ENCODE data around the gene SLC10A3. TPM values are rescaled to one million over a fixed set of nuclear protein-coding genes. Genes with fewer than 3 reads are reported as not detected.

The SLC10A3 gene
- total and polyA plus RNA-seq, 2 donors (not counting 1 experiment from before 2014, with no cell fraction given) = 15.2 to 16.0 TPM

DNA sequence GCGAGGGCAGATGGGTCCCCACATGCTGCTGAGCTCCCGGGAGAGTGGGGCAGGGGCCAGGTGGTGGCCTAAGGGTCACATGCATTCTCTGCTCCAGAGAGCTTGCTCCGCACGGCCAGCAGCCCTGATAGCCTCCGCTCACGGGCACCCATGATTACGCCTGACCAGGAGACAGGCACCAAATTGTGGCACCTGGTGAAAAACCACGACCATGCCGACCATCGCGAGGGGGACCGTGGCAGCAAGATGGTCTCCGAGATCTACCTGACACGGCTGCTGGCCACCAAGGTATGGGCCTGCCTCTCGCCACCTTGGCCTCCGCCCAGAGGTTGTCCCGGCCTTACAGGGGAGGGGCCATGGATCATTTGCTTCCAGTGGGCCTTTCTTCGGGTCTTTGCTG, 20.5 kb downstream of the SLC10A3 start:
- no peak overlapping the region for H3K4me3 ChIP-seq (replicated peaks in 1 of 4; ENCODE audit: control extremely low read depth in 1 of 4, insufficient read depth in 1 of 4, low read depth in 3 of 4, low read length in 4 of 4)
- H4K20me1 ChIP-seq (ENCODE audit: control insufficient read depth, extremely low read depth, insufficient read depth, low read length) = no peaks in the 10 kb centered on the region
- H3K4me2 ChIP-seq (ENCODE audit: extremely low read depth, insufficient read depth, low read length) = no peak overlapping the region
- H3K36me3 ChIP-seq (ENCODE audit: control insufficient read depth, insufficient read depth, low read length) = peaks cover 21% of the 10 kb centered on the region
- no peak overlapping the region for H2AFZ ChIP-seq (ENCODE audit: low read length)
- H3K9ac ChIP-seq (ENCODE audit: insufficient read depth, low read length) = no peak overlapping the region
- H3K27ac ChIP-seq (ENCODE audit: insufficient read depth, low read length) = no peak overlapping the region
- DNase-seq (ENCODE audit: low read depth in 2 of 2) = no peak
- H3K27me3 ChIP-seq (ENCODE audit: control insufficient read depth, insufficient read depth, low read length) = no peaks in the 10 kb centered on the region
- no peaks in the 10 kb centered on the region for H3K4me1 ChIP-seq (ENCODE audit: control insufficient read depth, extremely low read depth, insufficient read depth, low read length)
- no peaks in the 10 kb centered on the region for H3K9me3 ChIP-seq (ENCODE audit: control insufficient read depth, insufficient read depth, low read depth, low read length)
- TF ChIP-seq, protein P1, sequence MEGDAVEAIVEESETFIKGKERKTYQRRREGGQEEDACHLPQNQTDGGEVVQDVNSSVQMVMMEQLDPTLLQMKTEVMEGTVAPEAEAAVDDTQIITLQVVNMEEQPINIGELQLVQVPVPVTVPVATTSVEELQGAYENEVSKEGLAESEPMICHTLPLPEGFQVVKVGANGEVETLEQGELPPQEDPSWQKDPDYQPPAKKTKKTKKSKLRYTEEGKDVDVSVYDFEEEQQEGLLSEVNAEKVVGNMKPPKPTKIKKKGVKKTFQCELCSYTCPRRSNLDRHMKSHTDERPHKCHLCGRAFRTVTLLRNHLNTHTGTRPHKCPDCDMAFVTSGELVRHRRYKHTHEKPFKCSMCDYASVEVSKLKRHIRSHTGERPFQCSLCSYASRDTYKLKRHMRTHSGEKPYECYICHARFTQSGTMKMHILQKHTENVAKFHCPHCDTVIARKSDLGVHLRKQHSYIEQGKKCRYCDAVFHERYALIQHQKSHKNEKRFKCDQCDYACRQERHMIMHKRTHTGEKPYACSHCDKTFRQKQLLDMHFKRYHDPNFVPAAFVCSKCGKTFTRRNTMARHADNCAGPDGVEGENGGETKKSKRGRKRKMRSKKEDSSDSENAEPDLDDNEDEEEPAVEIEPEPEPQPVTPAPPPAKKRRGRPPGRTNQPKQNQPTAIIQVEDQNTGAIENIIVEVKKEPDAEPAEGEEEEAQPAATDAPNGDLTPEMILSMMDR (conservative IDR thresholded peaks at IDR 0.05 in 1 of 2, IDR thresholded peaks at IDR 0.05 in 1 of 2; ENCODE audit: low read depth in 1 of 2, low read length in 2 of 2) = no peak
- TF ChIP-seq EZH2 (IDR thresholded peaks at IDR 0.05; ENCODE audit: low read length, missing control alignments) = no peak
- H3K79me2 ChIP-seq (ENCODE audit: control insufficient read depth, insufficient read depth, low read length) = no peaks in the 10 kb centered on the region

DNA sequence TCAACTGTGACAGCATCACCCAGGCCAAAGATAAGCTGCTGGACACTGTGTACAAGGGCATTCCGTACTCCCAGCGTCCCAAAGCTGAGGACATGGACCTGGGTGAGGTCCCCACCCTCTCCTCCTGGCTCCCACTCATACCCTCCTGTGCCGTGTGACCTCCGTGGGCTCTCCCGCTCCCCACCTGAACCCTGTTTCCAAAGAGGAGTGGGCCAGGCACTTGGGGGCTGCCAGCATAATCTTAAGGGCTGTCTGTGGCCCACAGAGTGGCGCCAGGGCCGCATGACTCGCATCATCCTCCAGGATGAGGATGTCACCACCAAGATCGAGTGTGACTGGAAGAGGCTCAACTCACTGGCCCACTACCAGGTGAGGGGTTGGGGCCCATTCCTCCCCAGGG, 21.3 kb downstream of the SLC10A3 start:
- Histone ChIP-seq H3K4me1 (ENCODE audit: control insufficient read depth, extremely low read depth, insufficient read depth, low read length) (no peaks in the 10 kb centered on the region), H3K27ac (ENCODE audit: insufficient read depth, low read length) (no peak overlapping the region), H3K79me2 (ENCODE audit: control insufficient read depth, insufficient read depth, low read length) (no peaks in the 10 kb centered on the region), H3K9me3 (ENCODE audit: control insufficient read depth, insufficient read depth, low read depth, low read length) (no peaks in the 10 kb centered on the region), H3K4me3 (replicated peaks in 1 of 4; ENCODE audit: control extremely low read depth in 1 of 4, insufficient read depth in 1 of 4, low read depth in 3 of 4, low read length in 4 of 4) (no peak overlapping the region), H2AFZ (ENCODE audit: low read length) (no peak overlapping the region), H3K27me3 (ENCODE audit: control insufficient read depth, insufficient read depth, low read length) (no peaks in the 10 kb centered on the region), H3K9ac (ENCODE audit: insufficient read depth, low read length) (no peak overlapping the region), H4K20me1 (ENCODE audit: control insufficient read depth, extremely low read depth, insufficient read depth, low read length) (no peaks in the 10 kb centered on the region), H3K4me2 (ENCODE audit: extremely low read depth, insufficient read depth, low read length) (no peak overlapping the region), H3K36me3 (ENCODE audit: control insufficient read depth, insufficient read depth, low read length) (peaks cover 24% of the 10 kb centered on the region)
- TF ChIP-seq, protein P1 (conservative IDR thresholded peaks at IDR 0.05 in 1 of 2, IDR thresholded peaks at IDR 0.05 in 1 of 2; ENCODE audit: low read depth in 1 of 2, low read length in 2 of 2) = no peak
- no peak for TF ChIP-seq EZH2 (IDR thresholded peaks at IDR 0.05; ENCODE audit: low read length, missing control alignments)
- DNase-seq (ENCODE audit: low read depth in 2 of 2) = no peak

DNA sequence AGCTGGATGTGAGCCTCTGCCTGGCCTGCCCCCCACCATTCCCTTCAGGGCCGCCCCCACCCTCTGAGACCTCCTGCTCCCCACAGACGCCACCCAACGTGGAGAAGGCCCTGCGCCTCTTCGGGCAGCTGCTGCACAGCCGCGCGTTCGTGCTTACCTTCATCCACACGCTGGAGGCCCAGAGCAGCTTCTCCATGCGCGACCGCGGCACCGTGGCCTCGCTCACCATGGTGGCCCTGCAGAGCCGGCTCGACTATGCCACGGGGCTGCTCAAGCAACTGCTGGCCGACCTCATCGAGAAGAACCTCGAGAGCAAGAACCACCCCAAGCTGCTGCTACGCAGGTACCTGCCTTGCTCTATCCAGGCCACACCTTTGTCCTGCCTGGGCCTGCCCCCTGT, 22.2 kb downstream of the SLC10A3 start:
- H4K20me1 ChIP-seq (ENCODE audit: control insufficient read depth, extremely low read depth, insufficient read depth, low read length) = no peaks in the 10 kb centered on the region
- no peaks in the 10 kb centered on the region for H3K79me2 ChIP-seq (ENCODE audit: control insufficient read depth, insufficient read depth, low read length)
- no peak overlapping the region for H3K9ac ChIP-seq (ENCODE audit: insufficient read depth, low read length)
- DNase-seq (ENCODE audit: low read depth in 2 of 2) = no peak
- no peaks in the 10 kb centered on the region for H3K9me3 ChIP-seq (ENCODE audit: control insufficient read depth, insufficient read depth, low read depth, low read length)
- TF ChIP-seq EZH2 (IDR thresholded peaks at IDR 0.05; ENCODE audit: low read length, missing control alignments) = no peak
- peaks cover 27% of the 10 kb centered on the region for H3K36me3 ChIP-seq (ENCODE audit: control insufficient read depth, insufficient read depth, low read length)
- H3K27ac ChIP-seq (ENCODE audit: insufficient read depth, low read length) = no peak overlapping the region
- no peak overlapping the region for H3K4me3 ChIP-seq (replicated peaks in 1 of 4; ENCODE audit: control extremely low read depth in 1 of 4, insufficient read depth in 1 of 4, low read depth in 3 of 4, low read length in 4 of 4)
- H3K27me3 ChIP-seq (ENCODE audit: control insufficient read depth, insufficient read depth, low read length) = no peaks in the 10 kb centered on the region
- H3K4me2 ChIP-seq (ENCODE audit: extremely low read depth, insufficient read depth, low read length) = no peak overlapping the region
- no peaks in the 10 kb centered on the region for H3K4me1 ChIP-seq (ENCODE audit: control insufficient read depth, extremely low read depth, insufficient read depth, low read length)
- H2AFZ ChIP-seq (ENCODE audit: low read length) = no peak overlapping the region
